ENCODE measurements around the gene ZNF862.
"Not testable (repeated sequence)": the region's sequence is repeated elsewhere in the genome, so short reads cannot be mapped to it uniquely, and the experiment has no call there.

ZNF862 gene

GRCh38 chr7:149825567-149826343, 12.4 kb upstream of the ZNF862 start:
- DNase-seq, result no peak

DNA sequence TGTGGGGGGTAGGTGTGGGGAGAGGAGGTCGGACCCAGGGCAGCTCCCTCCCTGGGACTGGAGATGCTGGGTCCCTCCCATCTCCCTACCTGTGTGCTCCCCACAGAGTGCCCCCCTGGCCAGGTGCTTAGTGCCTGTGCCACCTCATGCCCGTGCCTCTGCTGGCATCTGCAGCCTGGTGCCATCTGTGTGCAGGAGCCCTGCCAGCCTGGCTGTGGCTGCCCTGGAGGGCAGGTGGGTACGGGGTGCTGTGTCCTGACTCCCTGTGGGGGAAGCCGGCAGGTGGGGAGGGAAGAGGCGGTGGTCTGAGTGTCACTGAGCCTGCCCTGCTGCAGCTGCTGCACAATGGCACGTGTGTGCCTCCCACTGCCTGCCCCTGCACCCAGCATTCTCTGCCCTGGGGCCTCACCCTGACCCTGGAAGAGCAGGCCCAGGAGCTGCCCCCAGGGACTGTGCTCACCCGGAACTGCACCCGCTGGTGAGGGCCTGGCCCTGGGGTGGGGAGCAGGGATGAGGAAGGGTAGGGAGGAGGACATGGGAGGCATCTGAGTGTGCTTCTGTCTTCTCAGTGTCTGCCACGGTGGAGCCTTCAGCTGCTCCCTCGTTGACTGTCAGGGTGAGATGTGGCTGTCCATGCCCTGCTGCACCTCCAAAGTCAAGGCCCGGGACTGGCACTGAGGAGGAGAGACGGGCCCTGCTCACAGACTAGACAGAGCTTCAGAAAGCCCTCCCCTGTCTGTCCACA, 11.7 kb upstream of the ZNF862 start:
- DNase-seq, result peak; percentile 23

GRCh38 chr7:149827089-149827981, 10.8 kb upstream of the ZNF862 start:
- DNase-seq, result no peak

DNA sequence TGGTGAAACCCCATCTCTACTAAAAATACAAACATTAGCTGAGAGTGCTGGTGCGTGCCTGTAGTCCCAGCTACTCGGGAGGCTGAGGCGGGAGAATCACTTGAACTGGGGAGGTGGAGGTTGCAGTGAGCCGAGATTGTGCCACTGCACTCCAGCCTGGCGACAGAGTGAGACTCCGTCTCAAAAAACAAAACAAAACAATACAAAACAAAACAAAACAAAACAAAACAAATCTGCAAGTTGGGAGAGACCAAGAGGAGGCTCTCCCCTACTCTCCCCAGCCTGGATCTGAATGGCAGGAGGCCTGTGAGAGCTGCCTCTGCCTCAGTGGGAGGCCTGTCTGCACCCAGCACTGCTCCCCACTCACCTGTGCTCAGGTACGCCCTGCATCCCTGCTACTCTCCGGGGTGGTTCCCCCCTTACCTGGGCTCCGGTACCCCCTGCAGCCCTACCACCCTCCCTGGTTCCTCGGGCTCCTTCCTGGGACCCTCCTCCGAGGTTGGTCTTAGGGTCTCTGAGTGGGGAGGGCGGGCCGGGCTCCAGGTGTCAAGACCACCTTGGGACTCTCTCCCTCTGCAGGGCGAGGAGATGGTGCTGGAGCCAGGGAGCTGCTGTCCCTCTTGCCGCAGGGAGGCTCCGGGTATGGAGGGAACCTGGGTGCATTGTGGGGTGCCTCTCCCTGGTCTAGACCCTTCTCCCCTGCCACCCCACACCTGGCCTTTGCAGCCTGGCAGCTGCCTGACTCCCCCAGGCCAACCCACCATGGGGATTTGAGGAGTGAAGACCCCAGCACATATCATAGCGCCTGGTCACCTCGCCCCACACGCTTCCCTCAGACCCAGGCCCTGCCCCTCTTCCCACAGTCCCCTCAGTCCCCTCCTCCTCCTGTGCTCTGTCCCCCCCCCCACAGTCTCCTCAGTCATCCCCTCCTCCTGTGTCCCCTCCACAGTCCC, 9.5 kb upstream of the ZNF862 start:
- no peak for DNase-seq

GRCh38 chr7:149830527-149830926, 7.6 kb upstream of the ZNF862 start:
- DNase-seq, result not testable (repeated sequence)

DNA sequence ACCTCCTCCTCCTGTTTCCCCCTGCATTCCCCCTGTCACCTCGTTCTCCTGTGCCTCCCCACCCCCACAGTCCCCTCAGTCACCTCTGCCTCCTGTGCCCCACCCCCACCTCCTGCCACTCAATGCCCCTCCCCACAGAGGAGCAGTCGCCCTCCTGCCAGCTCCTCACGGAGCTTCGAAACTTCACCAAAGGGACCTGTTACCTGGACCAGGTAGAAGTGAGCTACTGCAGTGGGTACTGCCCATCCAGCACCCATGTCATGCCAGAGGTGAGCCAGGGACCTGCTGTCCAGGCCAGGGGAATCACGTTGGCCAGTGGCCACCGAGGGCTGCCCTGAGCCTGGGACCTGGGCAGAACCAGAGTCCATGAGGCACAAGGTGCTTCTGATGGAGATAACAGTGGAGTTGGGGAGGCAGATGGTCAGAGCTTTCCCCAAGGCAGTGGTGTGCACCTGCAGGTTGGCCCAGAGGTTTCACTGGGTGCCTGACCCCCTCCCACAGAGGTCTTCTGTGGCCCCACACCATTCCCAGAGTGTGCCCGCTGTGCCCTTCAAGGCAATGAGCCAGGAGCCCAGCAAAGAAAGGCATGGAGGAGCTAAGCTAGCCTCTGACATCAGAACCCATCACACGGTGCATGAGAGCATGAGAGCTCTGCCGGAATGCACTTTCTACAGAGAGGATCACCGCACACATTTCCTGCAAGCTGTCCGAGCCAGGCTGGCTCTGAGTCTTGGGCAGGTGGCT, 7.0 kb upstream of the ZNF862 start:
- no peak for DNase-seq

DNA sequence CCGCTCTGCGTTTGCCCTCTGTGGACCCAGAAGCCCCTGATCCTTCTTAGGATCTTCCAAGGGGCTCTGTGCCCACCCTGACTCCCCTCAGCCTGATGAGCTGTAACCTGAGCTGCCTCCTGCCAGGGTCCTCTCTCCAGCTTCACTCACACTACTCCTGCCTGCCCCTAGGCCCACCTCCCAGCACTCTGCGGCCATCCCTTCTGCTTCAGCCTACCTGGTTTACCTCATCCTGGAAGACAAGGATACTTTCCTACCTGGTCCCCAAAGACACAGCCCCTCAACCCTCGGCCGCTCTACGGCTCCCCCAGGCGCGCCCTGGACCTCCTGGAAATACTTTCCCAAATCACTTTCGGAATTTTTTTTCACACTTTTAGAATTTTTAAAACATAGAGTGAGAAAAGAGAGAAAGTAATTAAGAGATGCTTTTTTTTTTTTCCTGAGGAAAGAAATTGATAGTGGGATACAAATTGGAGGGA, 6.4 kb upstream of the ZNF862 start:
- no peak for DNase-seq

DNA sequence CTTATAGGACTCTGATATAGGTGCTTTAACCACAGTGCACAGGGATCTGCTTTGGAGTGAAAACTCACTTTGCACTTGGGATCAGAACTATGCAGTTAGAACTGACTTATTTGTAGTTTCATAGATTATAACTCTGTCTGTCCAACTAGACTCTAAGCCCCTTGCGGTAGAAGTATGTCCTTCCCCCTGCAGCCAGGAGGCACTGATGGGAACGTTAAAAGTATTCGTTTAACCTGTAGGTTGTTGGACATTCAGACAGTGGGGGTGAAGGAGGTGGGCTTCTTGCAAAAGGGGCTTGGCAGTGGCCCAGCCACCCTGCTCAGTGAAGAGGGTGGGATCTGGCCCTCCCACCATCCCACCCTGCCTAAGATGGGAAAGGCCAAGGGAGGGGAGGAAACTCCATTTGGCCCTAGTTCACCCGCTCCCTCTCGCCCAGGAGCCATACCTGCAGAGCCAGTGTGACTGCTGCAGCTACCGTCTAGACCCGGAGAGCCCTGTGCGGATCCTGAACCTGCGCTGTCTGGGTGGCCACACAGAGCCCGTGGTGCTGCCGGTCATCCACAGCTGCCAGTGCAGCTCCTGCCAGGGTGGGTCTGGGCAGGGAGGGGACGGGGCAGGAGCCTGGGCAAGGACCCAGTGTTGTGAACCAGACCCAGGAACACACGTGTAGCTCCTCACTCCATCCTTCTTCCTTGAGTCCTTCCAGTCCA, 5.7 kb upstream of the ZNF862 start:
- DNase-seq, result no peak

GRCh38 chr7:149833495-149834130, 4.6 kb upstream of the ZNF862 start:
- DNase-seq, result no peak

DNA sequence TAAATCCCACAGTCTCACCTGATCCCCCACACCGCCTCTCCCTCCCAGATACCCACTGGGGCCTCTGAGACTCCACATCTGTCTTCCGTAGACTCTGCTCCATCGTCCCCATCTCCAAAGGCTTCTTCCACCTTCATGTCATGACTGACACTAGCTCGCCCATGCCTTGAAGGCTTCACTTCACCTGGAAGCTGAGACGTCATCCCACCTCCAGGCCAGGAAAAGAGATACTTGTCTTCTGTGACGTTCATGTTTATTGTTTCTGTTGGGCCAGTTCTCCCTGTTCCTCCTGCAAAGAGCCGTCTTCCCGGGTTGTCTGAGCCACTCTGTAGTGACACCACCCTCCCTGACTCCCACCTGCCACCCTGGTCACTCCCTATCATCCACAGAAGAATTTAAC, 3.6 kb upstream of the ZNF862 start:
- no peak for DNase-seq

DNA sequence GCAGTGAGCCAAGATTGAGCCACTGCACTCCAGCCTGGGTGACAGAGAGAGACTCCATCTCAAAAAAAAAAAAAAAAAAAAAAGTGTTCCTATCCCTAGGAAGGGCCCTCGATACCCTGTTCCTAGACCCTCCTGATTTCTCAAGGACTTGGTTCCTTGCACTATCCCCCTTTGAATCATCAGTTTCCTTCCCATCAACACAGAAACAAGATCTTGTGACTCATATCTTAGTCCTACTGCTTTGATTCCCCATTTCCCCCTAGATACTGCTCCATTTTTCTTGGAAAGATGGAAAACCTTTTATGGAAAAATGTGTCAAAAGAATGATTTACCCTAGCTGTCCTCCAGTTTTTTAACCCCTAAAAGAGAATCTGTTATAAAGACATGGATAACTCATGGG, 1.7 kb upstream of the ZNF862 start:
- DNase-seq, result no peak

DNA sequence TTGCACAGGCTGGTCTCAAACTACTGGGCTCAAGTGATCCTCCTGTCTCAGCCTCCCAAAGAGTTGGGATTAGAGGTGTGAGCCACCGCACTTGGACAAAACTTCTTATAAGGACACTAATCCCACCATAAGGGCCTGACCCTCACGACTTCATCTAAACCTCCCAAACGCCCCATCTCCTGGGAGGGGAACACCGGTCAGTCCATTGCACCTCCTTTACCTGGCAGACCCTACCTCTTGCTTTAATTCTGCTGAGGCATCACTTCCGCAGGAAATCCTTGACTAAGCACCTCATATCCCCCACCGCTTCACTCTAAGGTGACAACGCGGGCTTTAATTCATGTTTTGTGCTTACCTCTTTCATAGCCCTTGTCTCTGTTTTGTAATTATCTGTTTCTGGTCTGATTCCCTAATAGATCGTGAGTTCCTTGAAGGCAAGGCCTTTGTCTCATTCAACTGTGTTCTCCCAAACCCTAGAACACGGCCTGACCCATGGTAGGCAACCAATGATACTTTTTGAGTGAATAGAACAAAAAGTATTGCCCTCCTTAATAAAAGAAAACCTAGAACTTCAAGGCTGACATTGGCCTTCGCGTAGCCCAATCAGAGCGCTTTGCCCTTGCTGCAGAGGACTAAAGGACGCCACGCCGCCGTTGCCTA, 481 bp upstream of the ZNF862 start:
- DNase-seq, result no peak

GRCh38 chr7:149838992-149839408, 825 bp downstream of the ZNF862 start:
- DNase-seq, result no peak

- DNase-seq, result no peak
Observed at GRCh38 chr7:149839933-149840332, 1.8 kb downstream of the ZNF862 start.

DNA sequence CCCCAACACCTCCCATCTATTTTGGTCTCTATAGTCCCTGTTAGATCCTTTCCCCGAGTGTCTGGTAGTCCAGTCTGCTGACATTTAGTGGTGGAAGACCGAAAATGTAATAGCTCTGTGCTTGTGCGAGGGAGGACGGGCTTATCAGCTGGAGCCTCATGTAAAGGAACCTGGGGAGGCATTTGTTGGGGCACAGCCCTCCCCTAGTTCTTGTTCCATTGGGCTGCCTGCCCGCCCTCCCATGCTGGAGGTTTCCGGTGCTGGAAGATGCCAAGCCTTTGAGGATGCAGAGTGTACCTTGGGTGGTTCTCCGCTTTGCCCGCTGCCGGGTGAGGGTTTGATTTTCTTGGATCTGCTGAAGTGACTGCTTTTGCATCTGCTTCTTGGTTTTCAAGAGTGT, 5.4 kb downstream of the ZNF862 start:
- no peak for DNase-seq

GRCh38 chr7:149844445-149844844, 6.3 kb downstream of the ZNF862 start:
- no peak for DNase-seq

- DNase-seq, result no peak
Observed at GRCh38 chr7:149845257-149845980, 7.2 kb downstream of the ZNF862 start.

- no peak for DNase-seq
Observed at GRCh38 chr7:149846021-149846420, 7.8 kb downstream of the ZNF862 start.
